Right cardiac atrium (tissue), 5 donors: Measurements from ENCODE around the gene PLEKHA6. TPM values are rescaled to one million over a fixed set of nuclear protein-coding genes. Genes with fewer than 3 reads are reported as not detected.
A peak's percentile ranks its signal among the peaks of the same experiment; 100 is the strongest.

Experiments used
- ATAC-seq, 2 donors: fragments of 200-7000 bp; cut with Tn5 transposase; one replicate each; pipeline versions ENCODE4 v1.8.0 to v1.9.1; 2020; ENCODE audit warnings: moderate library complexity in 2 of 2, mild to moderate bottlenecking in 1 of 2
- DNase-seq, 3 donors: peaks; one replicate each; pipeline ENCODE4 v3.0.0-alpha.2; 2020
- H3K27ac ChIP-seq: one replicate; pipeline ENCODE4 v1.5.1; 2013; ENCODE audit warnings: mild to moderate bottlenecking, low read length, control low read depth, moderate library complexity
- H3K27me3 ChIP-seq: one replicate; pipeline ENCODE4 v1.6.1; 2013; ENCODE audit not compliant: control insufficient read depth, insufficient read depth
- H3K4me1 ChIP-seq: one replicate; pipeline ENCODE4 v1.6.1; 2013; ENCODE audit warnings: low read length; ENCODE audit not compliant: control insufficient read depth, insufficient read depth
- H3K4me3 ChIP-seq: one replicate; pipeline ENCODE4 v1.5.1; 2013; ENCODE audit warnings: low read length, control low read depth
- H3K9me3 ChIP-seq: one replicate; pipeline ENCODE4 v1.6.1; 2013; ENCODE audit warnings: low read length; ENCODE audit not compliant: control insufficient read depth
- WGBS: extraction: QIAGEN DNeasy Blood & Tissue Kit; methylation state at CpG from one replicate; pipeline ENCODE4 v1.1.7; 2013; 5-methylcytosine and 5-hydroxymethylcytosine counted together
- intact Hi-C, 4 donors: fragments of 100-400 bp; cut with DNase I; formaldehyde crosslinking; loops; one replicate each; pipeline versions ENCODE4 v1.11.0 to v1.14.0; 2022 to 2023
- polyA plus RNA-seq: library from polyadenylated mRNA; stranded (reverse); fragments of 200-250 nt; gene quantifications from one replicate; pipeline ENCODE4 v1.2.3, GENCODE V29; 2013
- total RNA-seq, 4 donors: library from RNA; stranded (reverse); fragmentation: NEBNext Ultra II Directional; extraction: Animal tissue kit (Norgen Biotek cat#: 25700); gene quantifications; one replicate each; pipeline ENCODE4 v1.2.1, GENCODE V29; 2021
- donor health status: healthy with polysubstance abuse.
- donor health status: DM: no; HTN: yes; CAD: no.
- donor health status: DM: no; HTN: no; CAD: no.
- donor health status: DM: no; HTN: yes; CAD: no; lungs with severe emphysema.
- donor health status: DM: yes; HTN: yes; CAD: no.

PLEKHA6 gene
- total and polyA plus RNA-seq, 5 donors = 17.7 to 55.4 (median 28.9) TPM

GRCh38 chr1:204401730-204402129 is 42.0 kb upstream of the PLEKHA6 start:
- no peak overlapping the region for H3K27ac ChIP-seq
- no peaks in the 10 kb centered on the region for H3K27me3 ChIP-seq
- H3K4me1 ChIP-seq = no peaks in the 10 kb centered on the region
- intact Hi-C loops = no loop called here
- WGBS = 92% methylated on average over 3 of the region's 3 CpGs
- H3K9me3 ChIP-seq = no peaks in the 10 kb centered on the region
- DNase-seq (no peak), ATAC-seq (no peak)
- H3K4me3 ChIP-seq = no peak overlapping the region

- WGBS = 64% methylated on average over 6 of the region's 6 CpGs
Measured at GRCh38 chr1:204400882-204401510, 41.3 kb upstream of the PLEKHA6 start.

GRCh38 chr1:204398197-204399125 is 38.7 kb upstream of the PLEKHA6 start:
- Histone ChIP-seq H3K4me1 (no peaks in the 10 kb centered on the region), H3K9me3 (no peaks in the 10 kb centered on the region), H3K27me3 (no peaks in the 10 kb centered on the region), H3K4me3 (no peak overlapping the region), H3K27ac (no peak overlapping the region)
- DNase-seq = peak in 2 of 3 donors; percentile 42 to 64
- WGBS = 72% methylated on average over 7 of the region's 7 CpGs
- peak; percentile 80 to 82 for ATAC-seq
- intact Hi-C loops = no loop called here

More at GRCh38 chr1:204400882-204401510, 41.3 kb upstream of the PLEKHA6 start:
- DNase-seq = no peak
- Histone ChIP-seq H3K27ac (no peak overlapping the region), H3K4me3 (no peak overlapping the region), H3K4me1 (no peaks in the 10 kb centered on the region), H3K9me3 (no peaks in the 10 kb centered on the region), H3K27me3 (no peaks in the 10 kb centered on the region)
- ATAC-seq = no peak
- intact Hi-C loops = no loop called here

GRCh38 chr1:204396015-204396583 is 36.4 kb upstream of the PLEKHA6 start:
- no peak overlapping the region for H3K4me3 ChIP-seq
- H3K4me1 ChIP-seq = no peaks in the 10 kb centered on the region
- DNase-seq (no peak), ATAC-seq (no peak)
- H3K9me3 ChIP-seq = no peaks in the 10 kb centered on the region
- H3K27ac ChIP-seq = no peak overlapping the region
- WGBS = 75% methylated on average over 4 of the region's 4 CpGs
- intact Hi-C loops = no loop called here
- no peaks in the 10 kb centered on the region for H3K27me3 ChIP-seq

GRCh38 chr1:204391629-204392028 is 31.9 kb upstream of the PLEKHA6 start:
- intact Hi-C loops = no loop called here
- ATAC-seq = no peak
- no peak for DNase-seq
- H3K4me1 ChIP-seq = no peaks in the 10 kb centered on the region
- no peak overlapping the region for H3K27ac ChIP-seq
- H3K9me3 ChIP-seq = no peaks in the 10 kb centered on the region
- no peaks in the 10 kb centered on the region for H3K27me3 ChIP-seq
- no peak overlapping the region for H3K4me3 ChIP-seq

GRCh38 chr1:204390751-204391466 is 31.2 kb upstream of the PLEKHA6 start:
- no peak for DNase-seq
- Histone ChIP-seq H3K4me1 (no peaks in the 10 kb centered on the region), H3K9me3 (no peaks in the 10 kb centered on the region), H3K4me3 (no peak overlapping the region), H3K27me3 (no peaks in the 10 kb centered on the region), H3K27ac (no peak overlapping the region)
- no peak for ATAC-seq
- WGBS = 48% methylated on average over 4 of the region's 4 CpGs
- intact Hi-C loops = no loop called here

- intact Hi-C loops = no loop called here
- 92% methylated on average over 2 of the region's 2 CpGs for WGBS
- Histone ChIP-seq H3K4me1 (no peaks in the 10 kb centered on the region), H3K4me3 (no peak overlapping the region), H3K27ac (no peak overlapping the region), H3K27me3 (no peaks in the 10 kb centered on the region), H3K9me3 (no peaks in the 10 kb centered on the region)
- DNase-seq (no peak), ATAC-seq (no peak)
Measured at GRCh38 chr1:204385727-204386126, 26.0 kb upstream of the PLEKHA6 start.

- no peaks in the 10 kb centered on the region for H3K4me1 ChIP-seq
- DNase-seq (peak; percentile 62 to 77 (median 73)), ATAC-seq (peak; percentile 70 to 74)
- H3K27me3 ChIP-seq = no peaks in the 10 kb centered on the region
- H3K27ac ChIP-seq = peak overlapping the region; percentile 42
- WGBS = 59% methylated on average over 7 of the region's 7 CpGs
- intact Hi-C loops = no loop called here
- no peaks in the 10 kb centered on the region for H3K9me3 ChIP-seq
- H3K4me3 ChIP-seq = no peak overlapping the region
Measured at GRCh38 chr1:204384636-204385352, 25.1 kb upstream of the PLEKHA6 start.

- Histone ChIP-seq H3K4me1 (no peaks in the 10 kb centered on the region), H3K9me3 (no peaks in the 10 kb centered on the region), H3K27ac (no peak overlapping the region), H3K4me3 (no peak overlapping the region), H3K27me3 (no peaks in the 10 kb centered on the region)
- ATAC-seq = no peak
- intact Hi-C loops = no loop called here
- 78% methylated on average over 5 of the region's 5 CpGs for WGBS
- no peak for DNase-seq
Measured at GRCh38 chr1:204383163-204383904, 23.6 kb upstream of the PLEKHA6 start.

- ATAC-seq (no peak), DNase-seq (no peak)
- H3K27ac ChIP-seq = no peak overlapping the region
- no peaks in the 10 kb centered on the region for H3K27me3 ChIP-seq
- no peak overlapping the region for H3K4me3 ChIP-seq
- intact Hi-C loops = no loop called here
- 76% methylated on average over 2 of the region's 2 CpGs for WGBS
- no peaks in the 10 kb centered on the region for H3K9me3 ChIP-seq
- no peaks in the 10 kb centered on the region for H3K4me1 ChIP-seq
Measured at GRCh38 chr1:204382714-204383083, 23.0 kb upstream of the PLEKHA6 start.
